Measurements from ENCODE around the gene NEDD9. TPM values are rescaled to one million over a fixed set of nuclear protein-coding genes. Genes with fewer than 3 reads are reported as not detected.

NEDD9 gene
- polyA plus RNA-seq, 3 donors = 62.1 to 75.8 (median 67.3) TPM

DNA sequence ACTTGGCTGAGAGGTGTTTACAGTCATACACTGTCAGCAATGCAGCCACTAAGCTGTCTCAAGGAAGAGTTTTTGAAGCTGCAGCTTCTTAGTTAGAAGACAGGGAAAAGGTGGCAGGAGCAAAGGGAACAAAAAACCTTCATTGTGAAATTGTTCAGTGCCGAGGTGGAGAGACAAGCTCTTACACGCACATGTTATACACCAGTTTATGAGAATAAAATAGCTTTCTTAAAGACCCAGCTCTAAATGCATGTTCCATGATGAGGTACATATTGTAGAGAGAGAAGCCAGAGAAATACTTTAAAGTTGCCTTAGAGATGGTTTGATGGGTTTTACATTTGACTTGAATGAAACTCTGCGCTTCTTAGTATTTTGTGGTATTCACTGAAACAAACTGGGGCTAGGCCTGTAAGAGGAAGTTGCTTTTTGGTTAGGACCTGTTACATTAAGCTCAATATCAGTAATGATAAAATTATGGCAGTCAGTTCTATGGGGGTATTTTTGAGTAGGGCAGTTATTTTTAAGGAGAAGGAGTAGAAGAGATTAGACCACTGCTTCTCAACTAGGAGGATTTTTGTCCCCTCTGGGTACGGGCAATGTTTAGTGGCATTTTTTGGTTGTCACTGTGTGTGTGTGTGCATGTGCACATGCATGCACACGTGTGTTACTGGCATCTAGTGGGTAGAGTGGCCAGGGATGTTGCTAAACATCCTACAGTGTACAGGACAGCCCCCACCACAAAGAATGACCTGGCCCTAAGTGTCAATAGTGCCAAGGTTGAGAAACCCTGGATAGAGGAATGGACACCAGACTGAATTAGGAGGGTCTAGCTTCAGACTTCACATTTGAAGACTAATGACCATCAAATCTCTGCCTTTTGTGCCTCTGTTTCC is 9.8 kb downstream of the NEDD9 start:
- no peak for DNase-seq

DNA sequence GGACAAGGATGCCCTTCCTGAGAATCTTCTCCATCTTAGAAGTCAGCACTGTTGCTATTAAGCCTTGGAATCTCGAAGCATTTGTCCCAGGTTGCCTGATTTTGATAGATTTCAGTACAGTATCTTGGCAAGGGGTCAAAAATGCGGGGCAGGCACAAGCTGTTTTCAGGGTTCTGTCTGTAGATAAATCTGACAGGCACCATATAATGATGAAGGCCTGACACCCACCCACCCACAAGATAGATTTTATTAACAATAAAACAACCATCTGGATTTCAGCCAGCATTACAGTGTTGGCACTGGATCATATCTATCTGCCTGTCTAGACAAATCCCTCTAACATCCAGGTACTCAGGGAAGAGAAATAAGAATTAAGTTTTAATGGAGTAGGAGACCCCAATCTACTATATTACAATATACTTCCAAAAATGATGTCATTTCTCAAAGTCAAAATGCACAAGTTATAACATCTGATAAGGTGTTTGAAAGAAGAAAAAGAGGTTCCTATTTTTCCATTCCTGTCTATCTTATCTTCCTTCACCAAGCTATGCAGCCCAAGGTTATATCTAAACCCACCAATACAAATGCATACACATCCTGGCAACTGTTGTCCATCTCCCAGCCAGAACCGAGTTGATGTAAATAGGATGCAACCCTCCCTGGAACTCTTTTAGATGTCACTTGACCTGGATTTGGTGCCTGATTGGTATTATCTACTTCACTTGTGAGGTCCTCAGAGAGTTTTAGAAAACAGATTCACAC is 10.7 kb downstream of the NEDD9 start:
- DNase-seq = no peak

DNA sequence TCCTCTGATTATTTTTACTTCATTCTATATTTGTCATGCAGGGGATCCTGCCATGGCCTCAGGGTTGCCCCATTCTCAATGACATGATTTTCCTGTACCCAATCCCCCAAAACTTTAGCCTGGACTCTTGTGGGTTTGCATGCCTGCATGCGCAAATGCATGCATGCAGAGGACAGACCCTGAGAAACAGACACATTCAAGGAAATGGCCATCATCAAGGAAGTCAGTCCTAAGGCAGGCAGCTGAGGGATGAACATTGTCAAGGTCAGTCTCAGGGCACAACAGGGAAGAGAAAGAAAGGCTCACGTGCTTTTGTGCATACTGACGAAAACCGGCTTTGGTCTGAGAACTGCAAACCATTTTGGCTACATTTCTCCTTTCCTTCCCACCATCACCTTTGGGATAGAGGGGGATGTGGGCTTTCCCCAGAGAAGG is 13.1 kb downstream of the NEDD9 start:
- no peak for DNase-seq

DNA sequence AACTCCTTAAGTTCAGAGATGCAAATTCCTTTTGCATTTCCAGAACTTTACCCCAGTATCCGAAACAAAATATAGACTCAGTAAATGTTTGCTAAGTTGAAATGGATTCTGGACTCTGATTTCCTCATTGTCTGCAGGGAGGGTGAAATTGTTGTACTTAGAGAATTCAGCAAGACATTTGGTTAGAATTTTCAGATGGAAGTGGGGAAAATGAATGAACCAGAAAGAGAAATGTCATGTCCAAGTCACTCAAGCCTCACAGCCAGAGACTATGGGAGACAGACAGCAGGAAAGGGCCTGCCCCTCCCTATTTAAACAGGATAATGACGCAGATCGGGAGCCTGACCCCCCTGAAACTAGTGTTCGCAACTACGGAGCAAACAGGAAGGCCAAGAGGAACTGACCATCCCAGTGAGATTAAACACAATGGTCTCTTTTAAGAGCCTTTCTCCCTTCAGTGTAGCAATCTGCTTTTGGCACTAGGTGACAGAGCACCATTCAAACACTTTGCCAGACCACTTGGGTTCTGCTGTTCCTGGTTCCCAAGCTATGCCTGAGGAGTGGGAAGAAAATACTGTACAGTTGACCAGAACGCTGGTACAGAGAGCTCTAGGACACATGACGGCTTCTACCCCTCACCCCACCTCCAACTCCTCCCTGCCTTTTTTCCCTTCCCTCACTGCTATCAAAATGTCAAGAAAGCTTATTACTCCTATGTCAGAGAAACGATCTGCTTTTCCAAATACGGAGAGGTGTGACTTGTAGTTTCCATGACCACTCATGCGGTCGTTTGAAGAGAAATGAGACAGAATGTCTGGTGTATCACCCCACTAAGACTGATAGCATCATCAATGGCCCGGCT is 13.7 kb downstream of the NEDD9 start:
- DNase-seq = no peak

DNA sequence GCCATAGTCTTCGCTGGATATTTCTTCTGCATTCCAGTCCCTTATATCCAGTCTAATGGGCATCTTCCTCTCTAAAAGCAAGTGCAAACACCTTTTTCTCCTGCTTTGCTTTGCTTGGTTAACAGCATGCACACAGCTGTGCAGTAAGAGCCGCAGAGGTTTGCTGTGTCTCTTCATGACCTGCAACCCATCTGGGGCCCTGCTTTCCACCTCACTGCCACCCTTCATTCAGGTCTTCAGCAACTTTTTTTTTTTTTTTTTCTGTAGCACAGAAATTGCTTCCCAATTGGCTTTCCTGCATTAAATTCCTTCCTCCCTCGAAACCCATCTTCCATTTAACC is 14.4 kb downstream of the NEDD9 start:
- DNase-seq = no peak

DNA sequence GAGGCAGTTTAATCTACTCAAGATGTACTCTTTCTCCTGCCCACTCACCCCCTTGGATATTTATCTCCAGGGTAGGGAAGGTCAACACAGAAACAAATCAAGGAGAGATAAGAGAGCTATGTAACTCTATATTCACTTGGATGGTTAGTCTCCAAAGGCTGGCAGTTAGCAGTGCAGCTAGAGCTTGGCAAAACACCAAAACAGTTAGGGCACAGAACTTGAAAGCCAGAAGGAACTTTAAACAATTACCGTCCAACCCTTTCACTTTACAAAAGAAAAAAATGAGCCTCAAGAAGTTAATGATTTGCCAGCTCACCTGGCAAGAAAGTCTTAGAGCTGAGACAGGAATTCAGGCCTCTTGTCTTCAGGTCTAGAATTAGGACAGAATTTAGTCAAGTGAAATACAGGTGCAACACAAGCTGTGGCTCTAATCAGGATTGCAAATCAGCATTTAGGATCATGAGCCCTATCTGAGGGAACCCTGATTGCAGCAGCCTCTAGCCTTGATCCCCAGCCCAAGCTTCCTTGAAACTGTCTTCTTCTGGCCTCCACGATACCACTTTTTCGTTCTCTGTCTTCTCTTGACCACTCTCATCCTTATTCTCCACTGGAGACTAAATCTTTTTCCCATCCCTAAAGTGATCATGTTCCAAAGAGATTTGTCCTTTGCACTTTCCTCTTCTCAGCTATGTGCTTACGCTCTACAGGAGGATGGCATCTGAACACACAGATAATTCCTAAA is 14.9 kb downstream of the NEDD9 start:
- peak; percentile 67 for DNase-seq

DNA sequence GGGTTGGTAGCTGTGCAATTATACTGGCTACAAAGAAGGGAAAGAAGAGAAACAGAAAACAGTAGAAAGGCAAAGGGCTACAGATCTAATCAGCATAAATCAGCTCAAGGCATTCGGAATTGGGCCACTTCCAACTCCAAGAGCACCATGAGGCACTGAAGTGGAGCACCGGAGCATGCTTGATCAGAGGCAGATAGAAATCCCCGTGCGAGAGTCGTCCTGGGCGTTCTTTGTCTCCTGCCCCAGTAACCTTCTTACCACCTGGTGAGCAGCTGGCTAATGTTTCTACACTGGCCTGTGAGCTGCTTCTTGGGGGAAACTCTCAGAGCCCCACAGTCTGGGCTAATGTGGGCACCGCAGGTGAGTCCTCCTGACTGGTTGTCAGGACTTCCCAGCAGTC is 16.7 kb downstream of the NEDD9 start:
- DNase-seq = no peak

DNA sequence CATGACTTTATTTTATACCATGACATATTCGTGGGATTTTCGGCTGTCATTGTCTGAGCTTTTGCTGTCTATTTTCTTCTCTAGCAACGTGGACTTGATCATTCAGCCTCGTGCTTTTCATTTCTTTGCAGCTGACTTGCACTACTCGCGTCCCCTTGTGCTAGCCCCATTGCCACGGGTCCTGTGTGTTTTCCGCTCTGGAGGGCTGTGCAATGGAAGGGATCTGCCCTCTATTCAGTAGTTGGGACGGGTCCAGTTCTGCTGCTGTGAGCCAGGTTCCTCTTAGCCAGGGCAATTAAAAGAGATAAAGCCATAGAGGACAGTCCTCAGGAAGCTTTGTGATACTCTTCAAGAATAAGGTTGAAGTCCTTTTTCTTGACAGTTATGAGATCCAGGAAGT is 17.6 kb downstream of the NEDD9 start:
- no peak for DNase-seq

DNA sequence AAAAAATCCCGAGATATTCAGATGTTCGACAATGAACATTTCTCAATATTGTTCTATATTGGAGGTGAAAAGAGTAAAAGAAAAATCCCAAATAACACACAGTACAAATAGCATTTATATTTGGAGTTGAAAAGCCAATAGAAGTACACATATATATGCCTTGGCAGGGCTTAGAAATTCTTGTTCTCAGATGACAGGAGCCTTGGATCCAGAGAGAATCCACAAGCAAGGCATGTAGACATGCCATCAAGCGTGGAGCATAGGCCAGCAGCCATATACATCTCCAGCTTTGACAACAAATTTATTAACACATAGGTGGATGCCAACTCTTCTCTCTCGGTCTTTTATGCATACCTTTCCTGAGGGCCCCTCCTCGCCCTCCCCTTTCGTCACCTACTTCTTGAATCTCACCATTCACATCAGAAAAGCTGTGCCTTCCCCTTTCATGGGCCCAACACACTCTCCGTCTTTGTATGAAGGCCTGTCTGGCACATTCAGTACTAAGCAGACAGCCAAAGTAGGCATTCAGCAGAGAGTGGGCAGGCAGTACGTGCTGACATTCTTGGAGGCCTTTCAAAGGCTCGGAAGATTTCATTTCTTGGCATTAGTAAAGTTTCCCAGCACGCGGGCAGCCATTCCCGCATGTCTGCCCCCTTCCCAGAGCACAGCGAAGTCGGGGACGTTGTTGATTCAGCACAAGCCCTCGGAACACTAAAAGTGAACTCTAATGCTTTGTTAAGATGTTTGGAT is 18.2 kb downstream of the NEDD9 start:
- no peak for DNase-seq

DNA sequence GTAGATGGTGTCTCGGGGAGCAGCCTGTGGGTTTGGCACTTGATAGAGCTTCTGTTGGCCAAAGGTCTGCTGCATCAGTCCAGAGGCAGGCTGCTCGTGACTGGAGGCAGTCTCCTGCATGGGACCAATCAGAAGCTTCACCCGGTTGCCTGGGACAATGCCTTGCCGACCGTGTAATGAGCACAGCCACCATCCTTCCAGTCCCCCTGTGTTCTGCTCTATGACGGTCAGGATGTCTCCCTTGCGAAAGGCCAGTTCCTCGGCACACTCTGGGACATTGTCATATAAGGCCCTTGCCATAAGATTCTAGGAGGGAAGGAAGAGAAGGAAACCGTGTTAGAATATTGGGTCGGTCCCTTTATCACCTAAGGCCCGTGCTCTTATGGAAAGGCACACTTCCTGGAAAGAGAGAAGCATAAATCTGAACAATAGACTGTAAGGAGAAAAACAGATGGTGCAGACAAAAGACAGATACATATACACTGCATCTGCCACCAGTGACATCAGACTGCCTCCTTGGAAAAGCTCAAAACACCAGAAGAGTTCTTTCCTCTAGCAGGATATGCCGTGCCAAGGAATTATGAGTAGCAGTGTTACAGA is 18.9 kb downstream of the NEDD9 start:
- no peak for DNase-seq

DNA sequence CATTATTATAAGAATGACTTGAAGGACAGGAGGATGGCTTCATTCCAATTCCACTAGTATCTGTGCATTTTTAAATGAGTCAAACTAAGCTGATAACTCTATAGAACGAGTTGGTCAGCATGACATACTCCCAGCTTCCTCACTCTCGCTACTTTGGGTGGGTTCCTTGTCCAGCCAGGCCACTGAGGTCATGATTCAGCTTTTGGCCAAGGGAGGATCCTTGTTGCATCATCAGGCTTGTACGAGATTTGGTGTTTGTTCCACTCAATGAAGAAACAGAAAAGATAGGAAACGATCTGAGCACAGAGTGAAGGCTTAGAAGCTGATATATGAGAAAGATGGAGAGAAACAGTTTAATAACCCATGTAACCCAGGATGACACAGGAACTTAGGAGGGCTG is 19.8 kb downstream of the NEDD9 start:
- DNase-seq = no peak

DNA sequence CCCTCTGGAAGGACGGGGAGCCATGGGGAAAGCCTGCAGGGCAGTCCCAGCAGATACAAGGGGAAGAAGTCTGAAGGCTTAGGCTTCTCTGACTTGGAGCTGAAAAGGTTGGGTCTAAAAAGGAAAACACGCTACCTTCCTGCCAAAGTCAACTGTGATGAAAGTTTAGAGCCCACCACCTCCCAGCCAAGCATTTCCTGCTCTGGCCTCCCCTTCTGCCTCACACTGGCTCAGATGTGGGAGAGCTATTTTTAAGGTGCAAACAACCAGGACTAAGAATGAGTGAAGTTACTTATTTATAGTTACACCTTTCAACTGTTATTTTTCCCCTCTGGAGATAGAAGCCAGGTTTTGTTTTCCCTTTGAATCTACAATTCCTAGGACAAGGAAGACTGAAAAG is 21.2 kb downstream of the NEDD9 start:
- DNase-seq = no peak

DNA sequence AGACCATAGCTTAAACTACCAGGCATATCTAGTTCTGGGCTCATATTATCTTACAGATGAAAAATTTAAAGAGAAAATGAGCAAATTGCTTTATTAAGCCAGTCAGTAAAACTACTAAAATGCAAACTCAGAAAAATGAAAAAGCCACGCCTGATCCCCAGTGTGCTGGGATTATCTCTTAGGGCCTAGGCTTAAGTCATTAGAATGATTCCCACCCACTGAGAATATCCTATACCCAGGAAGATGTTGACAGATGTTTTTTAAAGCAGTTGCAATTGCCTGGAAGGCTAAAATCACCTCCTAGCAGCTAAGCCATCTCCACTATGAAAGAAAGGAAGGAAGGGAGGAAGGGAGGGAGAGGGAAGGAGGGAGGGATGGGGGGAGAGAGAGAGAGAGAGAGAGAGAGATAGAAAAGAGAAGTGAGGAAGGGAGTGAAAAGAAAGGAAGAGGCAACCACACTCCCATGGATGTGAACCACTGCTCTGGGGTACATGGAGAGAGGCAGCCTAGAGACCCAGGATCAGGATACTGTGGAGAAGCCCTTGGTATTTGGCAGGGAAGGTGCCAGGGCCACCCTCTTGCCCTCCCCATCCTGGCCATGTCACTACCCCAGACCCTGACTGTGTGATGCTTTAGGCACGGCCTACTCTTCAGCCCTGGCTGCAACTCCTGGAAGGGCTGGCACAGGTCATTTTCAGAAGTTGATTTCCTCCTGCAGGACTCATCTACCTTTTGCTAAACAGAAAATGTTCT is 21.9 kb downstream of the NEDD9 start:
- no peak for DNase-seq

DNA sequence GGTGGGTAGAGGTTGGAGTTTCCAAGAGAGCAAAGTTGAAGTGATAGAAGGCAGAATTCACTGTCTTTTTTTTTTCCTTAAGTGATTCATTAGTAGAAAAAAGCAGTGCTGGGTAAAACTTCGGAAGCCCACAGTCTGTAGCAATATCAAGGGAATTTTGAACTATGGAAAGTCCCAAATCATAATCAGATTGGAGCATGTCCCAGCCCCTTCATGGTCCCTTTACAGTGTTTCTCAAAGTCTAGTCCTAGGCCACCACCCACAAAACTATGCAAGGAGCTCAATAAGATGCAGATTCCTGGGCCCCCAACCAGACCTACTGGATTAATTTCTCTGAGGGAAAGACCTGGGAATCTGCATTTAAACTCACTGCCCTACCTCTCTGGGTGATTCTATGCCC is 22.6 kb downstream of the NEDD9 start:
- DNase-seq = no peak

DNA sequence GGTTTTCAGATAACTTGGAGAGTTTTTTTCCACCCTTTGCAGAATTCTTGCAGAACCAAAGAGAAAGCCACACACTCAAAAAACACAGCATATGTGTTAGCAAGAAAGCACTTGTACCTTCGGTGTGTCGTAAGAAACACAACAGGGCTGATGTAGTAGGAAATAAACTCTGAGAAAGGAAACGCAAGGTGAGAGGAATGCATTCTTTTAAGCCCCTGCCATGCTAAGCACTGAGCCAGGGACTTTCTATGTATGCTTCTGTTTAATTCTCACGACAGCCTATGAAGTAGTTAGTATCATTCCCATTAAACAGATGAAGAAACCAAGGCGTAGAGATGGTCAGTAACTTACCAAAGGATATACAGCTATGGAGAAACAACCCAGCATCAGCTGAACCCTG is 23.1 kb downstream of the NEDD9 start:
- no peak for DNase-seq

DNA sequence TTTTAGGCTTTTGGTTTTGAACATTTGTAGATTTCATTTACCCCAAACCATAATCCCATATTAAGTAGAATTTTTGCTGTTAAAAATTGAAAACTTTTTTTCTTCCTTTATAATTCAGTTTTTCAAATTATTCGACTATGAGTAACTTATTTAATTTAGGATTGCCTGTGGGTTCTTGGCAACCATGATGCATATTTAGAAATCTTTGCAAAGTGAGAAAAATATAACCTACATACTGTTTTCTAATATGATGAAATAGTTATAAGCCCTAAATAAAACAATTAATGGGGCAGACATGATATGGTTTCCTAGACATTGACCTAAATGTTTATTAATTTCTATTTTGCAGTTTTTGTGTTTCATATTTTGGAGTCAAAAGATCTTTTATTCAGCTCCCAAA is 23.6 kb downstream of the NEDD9 start:
- no peak for DNase-seq

DNA sequence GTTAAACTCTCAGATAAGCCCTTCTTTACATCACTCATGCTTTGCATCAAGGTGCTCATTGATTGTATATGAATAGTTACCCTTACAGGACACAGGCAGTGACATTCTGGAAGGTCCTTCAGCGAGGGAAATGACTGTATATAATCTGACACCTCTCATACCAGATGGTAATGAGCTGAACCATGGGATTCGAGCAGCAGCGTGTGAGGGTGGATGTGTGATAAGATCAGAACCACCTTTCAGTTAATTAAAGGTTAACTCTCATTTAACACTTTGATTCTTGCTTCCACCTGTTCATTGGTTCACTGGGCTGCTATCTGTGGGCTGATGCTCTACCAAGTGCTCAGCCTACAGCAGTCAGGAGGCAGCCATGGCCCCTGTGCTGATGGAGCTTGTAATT is 24.2 kb downstream of the NEDD9 start:
- DNase-seq = no peak

DNA sequence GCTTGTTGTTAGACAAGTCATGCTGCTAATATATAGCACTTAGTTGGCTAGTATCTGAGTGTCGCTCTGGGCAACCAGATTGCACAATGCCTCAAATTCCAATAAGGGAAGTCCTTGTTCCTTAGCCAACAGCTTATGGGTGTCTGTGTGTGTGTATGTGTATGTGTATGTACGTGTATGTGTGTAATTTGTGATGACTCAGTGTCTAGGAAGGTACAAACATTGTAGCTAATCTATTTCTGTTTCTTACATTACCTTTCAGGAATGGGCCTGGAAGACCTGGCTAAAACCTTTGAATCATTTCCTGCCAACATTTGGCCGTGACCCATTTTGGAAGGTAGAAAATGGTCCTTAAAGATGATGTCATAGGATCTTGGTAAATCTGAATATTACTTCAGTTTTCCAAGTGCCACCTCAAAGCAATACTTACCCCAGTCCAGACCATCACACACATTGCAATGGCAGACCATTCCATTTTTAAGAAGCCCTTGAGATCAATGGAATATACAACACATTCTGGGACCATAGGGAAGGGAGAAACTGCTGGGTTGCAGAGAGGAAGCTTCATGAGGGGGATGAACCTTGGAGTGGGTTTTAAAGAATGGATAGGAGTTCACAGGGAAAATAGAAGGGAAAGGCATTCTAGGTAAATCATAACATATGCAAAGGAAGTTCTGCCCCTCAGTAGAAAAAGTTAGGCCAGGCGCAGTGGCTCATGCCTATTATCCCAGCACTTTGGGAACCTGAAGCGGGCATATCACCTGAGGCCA is 25.1 kb downstream of the NEDD9 start:
- no peak for DNase-seq

DNA sequence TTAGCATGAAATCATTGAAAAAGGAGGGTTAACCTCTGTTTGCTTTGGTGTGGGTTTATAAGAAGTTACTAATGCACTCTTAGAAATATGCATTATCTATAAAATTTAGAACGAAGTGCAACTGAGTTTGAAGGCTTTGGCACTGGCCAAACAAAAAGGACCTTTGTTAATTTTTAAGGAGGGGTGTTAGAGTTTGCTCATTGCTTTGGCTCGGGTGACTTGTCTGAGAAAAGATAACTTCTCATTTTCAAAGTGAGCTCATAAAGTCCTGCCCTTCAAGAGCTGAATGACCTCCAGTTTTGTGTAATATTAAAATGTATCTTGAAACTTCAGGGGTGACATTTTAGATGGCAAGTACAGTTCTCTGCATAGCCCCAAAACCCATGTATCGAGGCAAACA is 25.9 kb downstream of the NEDD9 start:
- no peak for DNase-seq

Measured in renal pelvis (tissue), 4 donors.